HepG2 (cell line): ENCODE results near the gene CCS. TPM values are rescaled to one million over a fixed set of nuclear protein-coding genes. Genes with fewer than 3 reads are reported as not detected.
"Not testable (repeated sequence)": the region's sequence is repeated elsewhere in the genome, so short reads cannot be mapped to it uniquely, and the experiment has no call there.

Experiments used
- ATAC-seq: fragments of 200-7000 bp; cut with Tn5 transposase; 3 replicates; pipeline ENCODE4 v1.9.1; 2020; ENCODE audit warnings: mild to moderate bottlenecking, moderate library complexity
- BruUV-seq: library from RNA; stranded (reverse); fragments of 400-500 nt; replicated peaks from 2 replicates; lab custom pipeline; 2021; lab: Mats Ljungman, UMichigan
- CTCF ChIA-PET: fragments of 300-600 bp; formaldehyde crosslinking; extraction: SDS; loops from one replicate; lab custom pipeline; 2021; ENCODE audit warnings: low total read pairs, inconsistent platforms, low intra/inter-chr PET ratio; lab: Yijun Ruan, JAX
- POLR2A ChIA-PET: fragments of 350-600 bp; sonication (Branson Sonifier 250); formaldehyde crosslinking; loops from one replicate; lab custom pipeline; 2020; ENCODE audit warnings: antibody characterized with exemption, inconsistent platforms; lab: Yijun Ruan, JAX
- DNase-seq: peaks from one replicate; pipeline ENCODE4 v3.0.0-alpha.2; 2015; ENCODE audit warnings: low spot score
- FAIRE-seq: peaks from 3 replicates; lab custom pipeline; 2011; peaks lifted over from hg19 to GRCh38; lab: Jason Lieb, UNC
- H2AFZ ChIP-seq: one replicate; pipeline ENCODE4 v1.6.1; 2011; ENCODE audit warnings: low read length, inconsistent platforms
- H3K27ac ChIP-seq: fragments of 300-600 bp; 3 replicates; pipeline ENCODE4 v1.8.0; 2011; ENCODE audit warnings: mixed run types, mild to moderate bottlenecking, mixed read lengths, low read length, inconsistent platforms; ENCODE audit not compliant: insufficient read depth; ENCODE audit errors: extremely low read length
- H3K27me3 ChIP-seq, 2 experiments: fragments of 200-600 bp in 1 of 2; 2 replicates in 1 of 2; 3 replicates in 1 of 2; pipeline versions ENCODE4 v1.6.0 to v1.8.0; 2011; ENCODE audit warnings: low read length in 2 of 2, mild to moderate bottlenecking in 2 of 2, moderate library complexity in 2 of 2, inconsistent platforms in 1 of 2; ENCODE audit not compliant: insufficient read depth in 2 of 2, control insufficient read depth in 1 of 2
- H3K36me3 ChIP-seq, 2 experiments: fragments of 200-600 bp in 1 of 2; replicated peaks in 1 of 2; 2 replicates in 1 of 2; 3 replicates in 1 of 2; pipeline versions ENCODE4 v1.5.1 to v1.8.0; 2011; ENCODE audit warnings: low read length in 2 of 2, inconsistent platforms in 1 of 2; ENCODE audit not compliant: insufficient read depth in 2 of 2, control insufficient read depth in 1 of 2
- H3K4me1 ChIP-seq: 2 replicates; pipeline ENCODE4 v1.5.1; 2012; ENCODE audit warnings: low read length, inconsistent platforms; ENCODE audit not compliant: insufficient read depth
- H3K4me2 ChIP-seq: 2 replicates; pipeline ENCODE4 v1.6.0; 2011; ENCODE audit warnings: low read depth, low read length, inconsistent platforms
- H3K4me3 ChIP-seq, 3 experiments: fragments of 200-600 bp in 1 of 3; sonication (generic), shearing (Covaris generic) in 1 of 3; replicated peaks in 1 of 3; 2 replicates each; pipeline ENCODE4 v1.5.1; 2011 to 2016; ENCODE audit warnings: low read length in 3 of 3, inconsistent platforms in 2 of 3, low read depth in 2 of 3, mild to moderate bottlenecking in 2 of 3, control low read depth in 1 of 3, mixed read lengths in 1 of 3; ENCODE audit not compliant: insufficient read depth in 1 of 3
- H3K79me2 ChIP-seq: one replicate; pipeline ENCODE4 v1.6.1; 2011; ENCODE audit warnings: low read length, inconsistent platforms; ENCODE audit not compliant: insufficient read depth
- H3K9ac ChIP-seq: 2 replicates; pipeline ENCODE4 v1.6.0; 2011; ENCODE audit warnings: mild to moderate bottlenecking, low read depth, low read length, inconsistent platforms; ENCODE audit not compliant: insufficient read depth
- H3K9me3 ChIP-seq: 2 replicates; pipeline ENCODE4 v1.5.1; 2012; ENCODE audit warnings: mild to moderate bottlenecking, low read length
- H4K20me1 ChIP-seq: 2 replicates; pipeline ENCODE4 v1.6.0; 2011; ENCODE audit warnings: inconsistent platforms, mild to moderate bottlenecking, low read length, moderate library complexity; ENCODE audit not compliant: insufficient read depth
- DNMT1 ChIP-seq: sonication (generic); formaldehyde crosslinking; IDR thresholded peaks from 2 replicates; pipeline ENCODE4 v1.5.1; 2020; ENCODE audit warnings: mild to moderate bottlenecking, missing genetic modification reagents
- NR1H2 ChIP-seq: sonication (generic); formaldehyde crosslinking; IDR thresholded peaks from 2 replicates; pipeline ENCODE4 v1.8.1; 2022; ENCODE audit warnings: low read depth, missing genetic modification reagents, borderline replicate concordance
- SCMH1 ChIP-seq: sonication (generic); formaldehyde crosslinking; IDR thresholded peaks from 2 replicates; pipeline ENCODE4 v1.9.0; 2021; ENCODE audit warnings: missing genetic modification reagents, mild to moderate bottlenecking, borderline replicate concordance
- ZBTB38 ChIP-seq: sonication (generic); formaldehyde crosslinking; IDR thresholded peaks from 2 replicates; pipeline ENCODE4 v1.5.1; 2020; ENCODE audit warnings: mild to moderate bottlenecking, missing genetic modification reagents
- ZFYVE20 ChIP-seq: sonication (generic); formaldehyde crosslinking; IDR thresholded peaks from 2 replicates; pipeline ENCODE4 v1.8.0; 2023; ENCODE audit warnings: low read depth, mild to moderate bottlenecking, moderate library complexity, missing genetic modification reagents, borderline replicate concordance
- ZNF30 ChIP-seq: sonication (generic); formaldehyde crosslinking; IDR thresholded peaks from 2 replicates; pipeline ENCODE4 v1.5.0; 2020; ENCODE audit warnings: mild to moderate bottlenecking, missing genetic modification reagents
- WGBS: methylation state at CpG from one replicate; pipeline ENCODE4 v1.1.6; 2017; ENCODE audit warnings: low lambda C conversion rate; 5-methylcytosine and 5-hydroxymethylcytosine counted together
- in situ Hi-C: cut with HindIII; loops from 2 replicates; pipeline ENCODE4 v1.10.0; 2017; ENCODE audit warnings: low pct_unique_long_range_greater_than_20kb; ENCODE audit not compliant: extremely low pct_ligation_motif_present
- intact Hi-C: fragments of 100-400 bp; cut with micrococcal nuclease; formaldehyde crosslinking; loops from one replicate; pipeline ENCODE4 v1.10.0; 2022; ENCODE audit not compliant: unreplicated experiment
- polyA plus RNA-seq, 8 experiments: library from polyadenylated mRNA; depleted of rRNA in 3 of 8; stranded (reverse) in 7 of 8; unstranded in 1 of 8; fragments of >200 nt; fragmentation: Illumina TruSeq in 4 of 8; extraction: Trizol in 4 of 8; gene quantifications; 2 replicates each; pipeline versions ENCODE4 v1.2.1 to v1.2.3, GENCODE V29; 2011 to 2016; ENCODE audit warnings: low read depth in 4 of 8, missing spikeins in 1 of 8, mixed read lengths in 1 of 8; ENCODE audit not compliant: insufficient read depth in 1 of 8
- total RNA-seq, 5 experiments: library from RNA; depleted of rRNA; stranded (reverse); fragments of >200 nt; fragmentation: Illumina TruSeq; extraction: Trizol; gene quantifications; 2 replicates each; pipeline ENCODE4 v1.2.3, GENCODE V29; 2016; ENCODE audit warnings: low read depth in 1 of 5
- TF ChIP-seq, protein P1 (sequence below): IDR thresholded peaks from 2 replicates; pipeline ENCODE4 v1.6.1; 2016; ENCODE audit warnings: missing compliant biosample characterization, missing genetic modification reagents, borderline replicate concordance
- TF ChIP-seq, protein P2 (sequence below): sonication (generic); formaldehyde crosslinking; IDR thresholded peaks from 2 replicates; pipeline ENCODE4 v1.4.0; 2020; ENCODE audit warnings: missing genetic modification reagents

The CCS gene
- total and polyA plus RNA-seq, 2 of the 13 experiments (the other 11 are each of a cell fraction or from before 2014, with no cell fraction given), result 25.4 to 44.6 TPM

- Histone ChIP-seq H3K36me3 (peaks cover 10 to 36% of the 10 kb centered on the region in 2 experiments), H3K9ac (peak overlapping the region; percentile 97), H3K4me1 (peaks cover 77% of the 10 kb centered on the region), H3K79me2 (peaks cover 84% of the 10 kb centered on the region), H4K20me1 (peaks cover 65% of the 10 kb centered on the region), H3K4me3 (peak overlapping the region; percentile 44 to 90 (median 87); a peak in 5 of 6 replicates), H3K4me2 (peak overlapping the region; percentile 88)
- H3K27ac ChIP-seq, H3K27me3 ChIP-seq, ATAC-seq, H2AFZ ChIP-seq, FAIRE-seq, in situ Hi-C loops, CTCF ChIA-PET, DNase-seq, BruUV-seq, H3K9me3 ChIP-seq: not testable (repeated sequence)
- peak; percentile 42; the same call in 1 of the 2 replicates for TF ChIP-seq ZBTB38 (CRISPR knock-in tag)
- intact Hi-C loops, result loop anchor here (2.0 kb wide), 1 partner anchor 47 kb away; the partner anchor contains the start of genes CCDC87 and CCS
- WGBS, result 93% methylated on average over 6 of the region's 10 CpGs
- POLR2A ChIA-PET, result interaction anchor here (2.2 to 10.0 kb wide), 6 partner anchors 8 to 50 kb away, joined by 6 to 211 read pairs (median 40); partner anchors contain the start of genes CCDC87, CCS and RBM14
Observed at GRCh38 chr11:66639814-66640340, 46.9 kb downstream of the CCS start.

DNA sequence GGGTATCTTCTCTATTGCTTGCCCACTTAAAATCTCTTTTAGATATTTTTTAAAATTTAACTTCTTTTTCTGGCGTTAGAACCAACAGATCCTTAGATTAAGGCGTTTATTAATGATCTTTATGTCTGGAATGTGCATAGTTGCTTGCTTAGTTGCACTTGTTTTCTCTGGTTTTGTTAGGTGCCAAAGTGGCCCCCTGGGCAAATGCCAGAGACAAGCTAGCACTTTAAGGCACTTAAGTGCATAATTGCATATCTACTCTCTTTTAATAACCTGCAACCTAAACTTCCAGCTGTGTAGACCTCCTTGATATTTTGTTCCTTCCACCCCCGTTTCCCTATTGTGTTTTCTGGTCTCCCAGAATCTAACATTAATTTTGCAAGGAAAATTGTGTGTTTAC, 48.8 kb downstream of the CCS start:
- H4K20me1 ChIP-seq, result peaks cover 79% of the 10 kb centered on the region
- H3K4me2 ChIP-seq, result peak overlapping the region; percentile 88
- CTCF ChIA-PET, result no interaction called here
- ATAC-seq (no peak), DNase-seq (no peak), FAIRE-seq (no peak)
- peak overlapping the region; percentile 28; the same call in 1 of the 2 replicates for H3K9ac ChIP-seq
- peak overlapping the region; percentile 19 to 44 (median 25); a peak in 3 of 6 replicates for H3K4me3 ChIP-seq
- no peaks in the 10 kb centered on the region for H3K9me3 ChIP-seq
- POLR2A ChIA-PET, result interaction anchor here (10.0 kb wide), 1 partner anchor 21 kb away, joined by 211 read pairs; the partner anchor contains the start of gene RBM14
- H2AFZ ChIP-seq, result no peak overlapping the region
- H3K79me2 ChIP-seq, result peaks cover 92% of the 10 kb centered on the region
- WGBS, result 64% methylated on average over 3 of the region's 3 CpGs
- intact Hi-C loops, result no loop called here
- no peak overlapping the region for H3K27ac ChIP-seq
- in situ Hi-C loops, result no loop called here
- H3K4me1 ChIP-seq, result peaks cover 76% of the 10 kb centered on the region
- peaks cover 18 to 55% of the 10 kb centered on the region in 2 experiments for H3K36me3 ChIP-seq
- H3K27me3 ChIP-seq, result no peaks in the 10 kb centered on the region; a peak in 1 of 5 replicates
- TF ChIP-seq NR1H2 (CRISPR knock-in tag), result no peak
- no peak for TF ChIP-seq ZFYVE20 (CRISPR knock-in tag)
- TF ChIP-seq, protein P1, sequence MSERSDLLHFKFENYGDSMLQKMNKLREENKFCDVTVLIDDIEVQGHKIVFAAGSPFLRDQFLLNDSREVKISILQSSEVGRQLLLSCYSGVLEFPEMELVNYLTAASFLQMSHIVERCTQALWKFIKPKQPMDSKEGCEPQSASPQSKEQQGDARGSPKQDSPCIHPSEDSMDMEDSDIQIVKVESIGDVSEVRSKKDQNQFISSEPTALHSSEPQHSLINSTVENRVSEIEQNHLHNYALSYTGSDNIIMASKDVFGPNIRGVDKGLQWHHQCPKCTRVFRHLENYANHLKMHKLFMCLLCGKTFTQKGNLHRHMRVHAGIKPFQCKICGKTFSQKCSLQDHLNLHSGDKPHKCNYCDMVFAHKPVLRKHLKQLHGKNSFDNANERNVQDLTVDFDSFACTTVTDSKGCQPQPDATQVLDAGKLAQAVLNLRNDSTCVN (CRISPR knock-in tag), result no peak
- TF ChIP-seq ZNF30, result no peak
- TF ChIP-seq, protein P2, sequence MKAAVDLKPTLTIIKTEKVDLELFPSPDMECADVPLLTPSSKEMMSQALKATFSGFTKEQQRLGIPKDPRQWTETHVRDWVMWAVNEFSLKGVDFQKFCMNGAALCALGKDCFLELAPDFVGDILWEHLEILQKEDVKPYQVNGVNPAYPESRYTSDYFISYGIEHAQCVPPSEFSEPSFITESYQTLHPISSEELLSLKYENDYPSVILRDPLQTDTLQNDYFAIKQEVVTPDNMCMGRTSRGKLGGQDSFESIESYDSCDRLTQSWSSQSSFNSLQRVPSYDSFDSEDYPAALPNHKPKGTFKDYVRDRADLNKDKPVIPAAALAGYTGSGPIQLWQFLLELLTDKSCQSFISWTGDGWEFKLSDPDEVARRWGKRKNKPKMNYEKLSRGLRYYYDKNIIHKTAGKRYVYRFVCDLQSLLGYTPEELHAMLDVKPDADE (CRISPR knock-in tag), result no peak
- no peak for TF ChIP-seq DNMT1 (CRISPR knock-in tag)
- TF ChIP-seq SCMH1 (CRISPR knock-in tag), result no peak
- no TSS peak for BruUV-seq
